Muscle of leg (tissue), 11 donors: ENCODE data around the gene PHYKPL. TPM values are rescaled to one million over a fixed set of nuclear protein-coding genes. Genes with fewer than 3 reads are reported as not detected.

Experiments used
- DNase-seq: peaks from one replicate; pipeline ENCODE4 v3.0.0; 2013
- H3K27ac ChIP-seq: one replicate; pipeline ENCODE4 v1.5.1; 2013; ENCODE audit warnings: mild to moderate bottlenecking, low read length, control low read depth
- H3K27me3 ChIP-seq: one replicate; pipeline ENCODE4 v1.6.1; 2013; ENCODE audit warnings: low read length; ENCODE audit not compliant: control insufficient read depth, insufficient read depth
- H3K36me3 ChIP-seq: one replicate; pipeline ENCODE4 v1.6.1; 2013; ENCODE audit warnings: low read length; ENCODE audit not compliant: control insufficient read depth, insufficient read depth
- H3K4me1 ChIP-seq: one replicate; pipeline ENCODE4 v1.6.1; 2013; ENCODE audit warnings: low read length; ENCODE audit not compliant: control insufficient read depth, insufficient read depth
- H3K4me3 ChIP-seq: one replicate; pipeline ENCODE4 v1.5.1; 2013; ENCODE audit warnings: low read length, control low read depth
- H3K9me3 ChIP-seq: replicated peaks from 2 replicates; pipeline ENCODE4 v1.6.1; 2013; ENCODE audit warnings: low read depth, low read length; ENCODE audit not compliant: control insufficient read depth
- WGBS: methylation state at CpG from one replicate; pipeline ENCODE4 v1.1.5; 2013; ENCODE audit warnings: missing lambda C conversion rate; ENCODE audit not compliant: insufficient coverage; 5-methylcytosine and 5-hydroxymethylcytosine counted together
- polyA plus RNA-seq, 8 donors: library from polyadenylated mRNA; unstranded; fragments of 120-200 nt; gene quantifications; one replicate each; pipeline versions ENCODE4 v1.2.1 to v1.2.3, GENCODE V29; 2013; ENCODE audit warnings: inconsistent platforms in 1 of 8, low replicate concordance in 1 of 8; ENCODE audit not compliant: insufficient read length in 8 of 8, insufficient read depth in 1 of 8
- total RNA-seq: library from RNA; stranded (reverse); fragments of 120-200 nt; gene quantifications from one replicate; pipeline ENCODE4 v1.2.4, GENCODE V29; 2013

Gene PHYKPL
- total and polyA plus RNA-seq, 9 donors, result 36.0 to 81.7 (median 45.3) TPM

DNA sequence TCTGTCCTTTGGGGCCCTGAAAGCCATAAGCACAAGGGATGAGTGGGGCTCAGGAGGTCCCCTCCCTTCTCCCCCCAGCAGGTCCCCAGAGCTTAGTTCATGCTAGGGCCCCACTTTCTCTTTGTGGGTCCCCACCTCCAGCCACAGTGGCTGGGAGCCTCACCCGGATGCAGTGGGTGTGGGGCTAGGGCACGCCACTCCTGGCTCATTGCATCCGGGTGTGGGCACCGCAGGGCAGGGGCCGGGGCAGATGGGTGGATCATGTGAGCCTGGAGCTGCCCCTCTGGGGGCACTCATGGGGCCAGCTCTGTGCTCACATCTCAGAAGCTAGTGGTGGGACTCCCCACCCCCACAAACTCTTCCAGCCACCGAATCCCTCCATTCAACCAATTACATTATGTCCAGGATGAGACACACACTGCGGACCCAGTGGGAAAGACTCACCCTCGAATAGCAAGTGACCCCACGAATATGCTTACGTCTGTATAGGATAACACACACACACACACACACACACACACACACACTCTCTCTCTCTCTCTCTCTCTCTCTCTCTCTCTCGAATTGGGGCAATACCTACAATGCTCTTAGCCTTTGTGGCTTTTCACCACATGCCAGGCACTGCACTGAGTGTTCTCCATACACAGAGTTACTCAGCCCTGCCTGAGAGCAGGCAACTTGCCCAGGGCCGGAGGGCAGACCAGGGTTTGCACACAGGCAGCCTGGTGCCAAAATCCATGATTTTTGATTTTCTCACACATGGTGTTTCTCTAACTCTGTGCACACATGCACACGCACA is 16.8 kb upstream of the PHYKPL start:
- Histone ChIP-seq H3K4me1 (peaks cover 18% of the 10 kb centered on the region), H3K4me3 (no peak overlapping the region), H3K27me3 (peaks cover 2% of the 10 kb centered on the region), H3K36me3 (no peaks in the 10 kb centered on the region), H3K27ac (no peak overlapping the region), H3K9me3 (no peaks in the 10 kb centered on the region)
- WGBS, result 68% methylated on average over 11 of the region's 13 CpGs
- DNase-seq, result no peak

DNA sequence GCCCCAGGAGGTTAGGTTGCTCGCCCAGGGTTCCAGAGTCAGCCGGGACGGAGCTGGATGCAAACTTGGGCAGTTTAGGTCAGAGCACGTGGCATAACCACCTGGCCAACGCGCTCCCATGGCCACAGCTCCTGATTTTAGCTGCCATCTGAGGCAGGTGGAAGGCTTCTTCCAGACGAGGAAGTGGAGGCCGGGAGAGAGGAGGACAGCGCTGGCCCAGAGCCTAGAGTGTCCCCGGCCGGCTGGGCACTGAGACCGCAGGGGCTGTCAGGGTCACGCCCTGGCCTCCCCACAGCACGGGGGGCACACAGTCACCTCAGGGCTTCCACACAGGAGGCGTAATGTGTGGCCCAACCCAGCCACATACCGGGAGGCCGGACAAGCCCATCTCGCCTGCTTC is 16.1 kb upstream of the PHYKPL start:
- no peak for DNase-seq
- H3K4me3 ChIP-seq, result no peak overlapping the region
- peaks cover 18% of the 10 kb centered on the region for H3K4me1 ChIP-seq
- H3K27me3 ChIP-seq, result peaks cover 2% of the 10 kb centered on the region
- H3K9me3 ChIP-seq, result no peaks in the 10 kb centered on the region
- H3K36me3 ChIP-seq, result no peaks in the 10 kb centered on the region
- WGBS, result 84% methylated on average over 18 of the region's 18 CpGs
- no peak overlapping the region for H3K27ac ChIP-seq

DNA sequence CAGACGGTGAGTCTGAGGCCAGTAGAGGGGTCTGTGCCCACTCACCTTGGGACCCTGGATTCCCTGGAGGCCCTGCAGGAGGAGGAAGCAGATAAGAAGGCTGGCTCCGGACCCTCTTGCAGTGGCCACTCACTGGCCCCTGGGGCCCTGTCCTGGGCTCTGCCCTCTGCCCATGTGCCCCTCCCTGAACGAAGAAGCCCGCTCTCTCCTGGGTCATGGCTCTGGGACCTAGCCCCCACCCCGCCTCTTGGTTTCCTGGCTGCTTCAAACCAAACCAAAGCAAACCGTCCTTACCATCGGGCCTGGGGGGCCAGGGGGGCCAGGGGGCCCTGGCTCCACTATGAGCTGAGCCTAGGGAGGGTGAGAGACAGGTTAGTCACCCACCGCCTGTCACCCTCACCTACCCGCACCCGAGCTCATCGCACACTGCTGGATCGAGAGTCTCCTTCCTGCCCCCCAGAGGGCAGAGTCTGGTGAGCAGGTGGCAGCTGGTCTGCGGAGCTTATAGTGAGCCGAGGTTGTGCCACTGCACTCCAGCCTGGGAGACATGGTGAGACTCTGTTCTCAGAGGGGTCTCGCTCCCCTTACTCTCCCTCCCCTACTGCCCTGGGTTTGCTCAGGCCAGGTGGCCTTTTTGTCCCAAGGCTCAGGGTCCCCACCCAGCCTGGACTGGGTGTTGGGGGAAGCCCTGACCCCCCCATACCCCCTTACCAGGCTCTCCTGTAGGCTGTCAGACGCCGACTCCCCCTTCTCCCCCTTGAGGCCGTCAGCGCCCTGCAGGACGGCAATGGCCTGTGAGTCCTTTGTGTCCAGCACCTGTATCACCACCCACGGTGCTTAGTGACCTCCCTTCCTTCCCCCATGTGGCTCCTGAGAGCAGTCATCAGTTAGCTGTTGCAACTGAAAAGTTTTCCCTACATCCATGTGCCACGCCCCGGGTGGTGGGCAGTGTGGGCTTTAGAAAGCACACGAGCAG is 15.2 kb upstream of the PHYKPL start:
- WGBS, result 49% methylated on average over 13 of the region's 24 CpGs
- no peak overlapping the region for H3K4me3 ChIP-seq
- H3K36me3 ChIP-seq, result no peaks in the 10 kb centered on the region
- H3K27ac ChIP-seq, result no peak overlapping the region
- no peak for DNase-seq
- H3K9me3 ChIP-seq, result no peaks in the 10 kb centered on the region
- H3K4me1 ChIP-seq, result peaks cover 18% of the 10 kb centered on the region
- peaks cover 2% of the 10 kb centered on the region for H3K27me3 ChIP-seq

DNA sequence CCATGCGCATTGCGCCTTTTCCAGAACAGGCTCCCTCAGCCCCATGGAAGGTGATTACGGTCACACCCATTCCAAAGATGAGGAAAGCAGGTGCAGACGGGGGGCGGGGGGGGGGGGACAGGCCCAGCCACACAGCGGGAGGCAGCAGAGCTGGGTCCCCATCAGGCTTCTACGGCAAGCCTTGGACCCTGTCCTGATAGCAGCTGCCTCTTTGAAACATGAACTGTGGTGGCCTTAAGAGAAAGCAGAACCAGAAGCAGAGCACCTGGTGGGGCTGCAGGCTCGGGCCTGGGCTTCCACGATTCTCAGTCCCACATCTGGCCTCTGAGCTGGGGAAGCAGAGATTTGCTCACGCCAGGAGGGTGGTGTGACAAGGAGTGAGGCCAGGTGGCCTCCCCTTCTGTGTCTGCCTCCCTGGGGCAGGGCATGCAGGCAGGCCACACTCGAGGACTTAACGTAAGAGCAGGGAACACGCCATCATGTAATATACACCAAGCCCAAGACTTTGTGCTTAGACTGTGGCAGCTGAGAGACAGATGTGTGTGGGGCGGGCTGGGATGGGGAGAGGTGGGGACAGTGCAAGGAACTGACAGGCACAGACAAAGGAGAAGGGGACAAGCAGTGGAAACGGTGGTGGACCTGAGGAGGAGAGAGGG is 14.2 kb upstream of the PHYKPL start:
- Histone ChIP-seq H3K27ac (no peak overlapping the region), H3K9me3 (no peaks in the 10 kb centered on the region), H3K4me1 (peaks cover 16% of the 10 kb centered on the region), H3K4me3 (no peak overlapping the region), H3K27me3 (peaks cover 2% of the 10 kb centered on the region), H3K36me3 (no peaks in the 10 kb centered on the region)
- DNase-seq, result no peak
- WGBS, result 29% methylated on average over 12 of the region's 15 CpGs

DNA sequence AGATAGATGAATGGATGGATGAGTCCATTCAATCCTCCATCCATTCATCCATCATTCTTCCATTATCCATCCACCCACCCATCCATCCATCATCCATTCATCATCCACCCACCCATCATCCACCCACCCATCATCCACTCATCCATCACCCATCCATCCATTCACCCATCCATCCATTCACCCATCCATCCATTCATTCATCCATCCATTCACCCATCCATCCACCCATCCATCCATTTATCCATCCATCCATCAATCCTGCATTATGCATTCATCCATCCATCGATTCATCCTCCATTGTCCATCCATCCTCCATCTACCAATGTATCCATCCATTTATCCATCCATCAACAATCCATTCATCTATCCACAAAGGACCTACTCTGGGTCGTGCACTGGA is 12.8 kb upstream of the PHYKPL start:
- H3K36me3 ChIP-seq, result no peaks in the 10 kb centered on the region
- peaks cover 2% of the 10 kb centered on the region for H3K27me3 ChIP-seq
- DNase-seq, result no peak
- H3K27ac ChIP-seq, result no peak overlapping the region
- H3K4me3 ChIP-seq, result no peak overlapping the region
- H3K4me1 ChIP-seq, result peaks cover 22% of the 10 kb centered on the region
- WGBS, result 67% methylated on average over 2 of the region's 2 CpGs
- H3K9me3 ChIP-seq, result no peaks in the 10 kb centered on the region

DNA sequence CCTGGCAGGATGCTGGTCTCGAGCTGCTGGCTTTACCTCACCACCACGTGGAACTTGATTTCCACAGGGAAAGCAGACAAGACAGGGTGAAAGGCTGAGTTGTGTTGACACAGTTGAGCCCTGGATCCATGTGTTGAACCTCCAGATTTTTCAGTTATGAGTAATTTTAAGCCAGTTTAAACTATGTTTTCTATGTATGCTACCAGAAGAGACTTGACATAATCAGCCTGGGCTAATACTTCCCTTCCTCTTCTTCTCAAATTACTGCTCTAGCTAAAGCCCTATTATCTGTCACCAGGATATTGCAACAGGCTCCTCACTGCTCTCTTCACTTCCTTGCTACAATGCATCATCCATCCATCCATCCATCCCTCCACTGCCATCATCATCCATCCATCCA is 12.0 kb upstream of the PHYKPL start:
- 100% methylated on average over 1 of the region's 2 CpGs for WGBS
- Histone ChIP-seq H3K36me3 (no peaks in the 10 kb centered on the region), H3K4me3 (no peak overlapping the region), H3K9me3 (no peaks in the 10 kb centered on the region), H3K27me3 (peaks cover 2% of the 10 kb centered on the region), H3K27ac (no peak overlapping the region), H3K4me1 (peaks cover 24% of the 10 kb centered on the region)
- DNase-seq, result no peak

DNA sequence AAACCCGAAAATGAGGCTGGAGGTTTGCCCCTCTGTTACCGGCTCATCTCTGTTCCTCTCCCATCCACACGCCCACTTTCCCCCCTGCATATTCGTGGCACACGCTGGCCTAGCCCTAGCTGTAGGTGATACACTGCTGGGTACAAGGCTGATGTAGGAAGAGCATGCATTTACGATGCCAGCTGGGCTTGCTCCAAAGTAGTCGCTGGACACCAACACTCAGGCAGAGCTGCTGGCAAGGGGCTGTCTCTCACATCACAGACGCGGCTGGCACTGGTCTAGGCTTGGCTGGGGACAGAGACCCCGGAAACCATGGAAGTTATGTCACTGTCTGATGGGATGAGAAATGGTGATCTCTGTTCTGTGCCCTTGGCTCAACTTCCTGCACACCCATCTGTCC is 9.8 kb upstream of the PHYKPL start:
- DNase-seq, result no peak
- Histone ChIP-seq H3K4me3 (no peak overlapping the region), H3K36me3 (no peaks in the 10 kb centered on the region), H3K9me3 (no peaks in the 10 kb centered on the region), H3K27me3 (no peaks in the 10 kb centered on the region), H3K4me1 (peaks cover 34% of the 10 kb centered on the region), H3K27ac (no peak overlapping the region)
- WGBS, result 77% methylated on average over 7 of the region's 10 CpGs

DNA sequence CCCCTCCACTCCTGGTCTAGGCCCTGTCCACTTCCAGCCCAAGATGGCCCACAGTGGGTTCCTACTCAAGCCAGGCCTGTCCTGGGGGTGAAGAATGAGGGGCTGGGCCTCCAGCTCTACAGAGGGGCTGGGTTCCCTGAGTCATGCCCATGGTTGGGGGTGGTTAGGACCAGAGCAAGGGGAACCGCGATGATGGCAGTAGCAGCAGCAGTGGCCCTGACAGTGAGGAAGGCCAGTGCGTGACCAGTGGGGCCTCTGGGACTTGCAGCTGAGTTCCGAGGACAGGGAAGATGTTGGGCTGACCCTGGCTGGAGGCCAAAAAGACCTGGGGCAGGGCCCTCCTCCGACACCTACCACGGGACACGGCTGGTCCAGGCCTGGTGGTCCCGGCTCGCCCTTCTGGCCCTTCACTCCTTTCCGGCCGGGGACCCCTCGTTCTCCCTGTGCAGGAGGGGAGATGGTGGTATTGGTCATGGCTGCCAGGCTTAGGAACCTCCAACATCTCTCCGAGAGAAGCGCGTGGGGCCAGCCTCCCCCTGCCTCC is 9.2 kb upstream of the PHYKPL start:
- Histone ChIP-seq H3K27ac (no peak overlapping the region), H3K9me3 (no peaks in the 10 kb centered on the region), H3K4me1 (peaks cover 34% of the 10 kb centered on the region), H3K36me3 (no peaks in the 10 kb centered on the region), H3K4me3 (no peak overlapping the region), H3K27me3 (no peaks in the 10 kb centered on the region)
- DNase-seq, result no peak
- WGBS, result 69% methylated on average over 9 of the region's 15 CpGs

DNA sequence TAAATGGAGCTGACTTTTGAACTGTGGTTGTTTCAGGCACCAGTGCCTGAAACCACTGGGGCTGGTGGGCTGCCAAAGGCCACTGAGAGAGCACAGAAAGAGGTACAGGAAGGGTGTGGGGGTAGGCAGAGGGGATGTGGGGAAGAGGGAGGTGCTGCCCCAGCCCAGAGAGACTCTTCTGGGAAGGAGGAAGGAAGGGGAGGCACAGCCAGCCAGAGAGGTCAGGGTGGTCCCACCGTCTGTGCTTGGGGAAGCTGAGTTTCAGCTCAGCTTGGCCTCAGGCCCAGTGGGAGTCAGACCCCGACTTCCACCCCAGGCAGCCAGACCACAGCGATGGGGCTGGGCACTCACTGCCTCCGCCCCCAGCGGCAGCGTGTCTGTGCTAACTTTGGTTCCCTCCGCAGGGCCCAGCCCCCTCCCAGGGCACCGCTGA is 8.6 kb upstream of the PHYKPL start:
- 57% methylated on average over 6 of the region's 8 CpGs for WGBS
- Histone ChIP-seq H3K4me1 (peaks cover 34% of the 10 kb centered on the region), H3K4me3 (no peak overlapping the region), H3K9me3 (no peaks in the 10 kb centered on the region), H3K36me3 (no peaks in the 10 kb centered on the region), H3K27ac (no peak overlapping the region), H3K27me3 (no peaks in the 10 kb centered on the region)
- no peak for DNase-seq
